Thyroid gland (tissue), 4 donors: ENCODE data around the gene PPP1R12B.
"Not testable (repeated sequence)": the region's sequence is repeated elsewhere in the genome, so short reads cannot be mapped to it uniquely, and the experiment has no call there.

Source experiments
- CTCF ChIP-seq, 6 experiments: fragments of 200-600 bp in 3 of 6; fragments of 450-650 bp in 3 of 6; sonication (generic) in 3 of 6; IDR thresholded peaks; one replicate each; pipeline ENCODE4 v1.5.1; 2016 to 2019; ENCODE audit warnings: antibody characterized with exemption in 6 of 6, mild to moderate bottlenecking in 2 of 6, inconsistent platforms in 1 of 6, moderate library complexity in 1 of 6
- POLR2A ChIP-seq, 2 donors: fragments of 450-650 bp; IDR thresholded peaks; one replicate each; pipeline ENCODE4 v1.6.1; 2017; ENCODE audit warnings: antibody characterized with exemption in 2 of 2, mild to moderate bottlenecking in 2 of 2, moderate library complexity in 1 of 2

- TF ChIP-seq POLR2A, CTCF (IDR thresholded peaks at IDR 0.05): not testable (repeated sequence)
Measured at GRCh38 chr1:202410854-202411357, 62.4 kb downstream of the PPP1R12B start.
